ENCODE results near the gene RAB3A. TPM values are rescaled to one million over a fixed set of nuclear protein-coding genes. Genes with fewer than 3 reads are reported as not detected.

RAB3A gene
- total RNA-seq, 1 experiment from 2014 or later, result 1.0 TPM

GRCh38 chr19:18224525-18225354, 20.9 kb upstream of the RAB3A start:
- peak overlapping the region; percentile 88 for H3K27ac ChIP-seq (ENCODE audit: low read length)
- ChIA-PET CTCF (interaction anchor here (1.0 to 1.2 kb wide), 2 partner anchors 16 to 104 kb away, joined by 4 to 5 read pairs; no protein-coding TSS in a partner anchor), POLR2A (interaction anchor here (0.6 kb wide), 1 partner anchor 125 kb away, joined by 4 read pairs; no protein-coding TSS in a partner anchor)
- TF ChIP-seq TCF7L2 (IDR thresholded peaks at IDR 0.05; ENCODE audit: low read depth, low read length), result no peak
- TF ChIP-seq REST (IDR thresholded peaks at IDR 0.05; ENCODE audit: insufficient read depth in 1 of 2, low read depth in 2 of 2, low read length in 1 of 2), result no peak
- no peak for TF ChIP-seq SIN3A (IDR thresholded peaks at IDR 0.05; ENCODE audit: borderline replicate concordance, insufficient read depth, low read depth, low read length)
- TF ChIP-seq CTCF (IDR thresholded peaks at IDR 0.05), result no peak
- TF ChIP-seq POLR2AphosphoS5 (IDR thresholded peaks at IDR 0.05; ENCODE audit: low read depth, low read length), result no peak
- no peaks in the 10 kb centered on the region for H3K36me3 ChIP-seq (ENCODE audit: control insufficient read depth, insufficient read depth, low read length)
- no peaks in the 10 kb centered on the region for H3K9me3 ChIP-seq (ENCODE audit: control insufficient read depth, insufficient read depth, low read depth, low read length)
- peak; percentile 99 for ATAC-seq
- in situ Hi-C loops (cut with HindIII; ENCODE audit: low pct_unique_long_range_greater_than_20kb, low sequenced_read_pairs) (no loop called here), intact Hi-C loops (cut with micrococcal nuclease; ENCODE audit: unreplicated experiment) (no loop called here)
- DNase-seq (ENCODE audit: low read depth, low spot score), result peak; percentile 96
- no peaks in the 10 kb centered on the region for H3K27me3 ChIP-seq (ENCODE audit: control insufficient read depth, insufficient read depth, low read length)
- no TSS peak for BruUV-seq (replicated peaks)
- peak overlapping the region; percentile 57 to 76 for H3K4me3 ChIP-seq (ENCODE audit: low read depth in 2 of 2, low read length in 2 of 2)
- H3K4me1 ChIP-seq (ENCODE audit: control insufficient read depth, insufficient read depth, low read length), result no peaks in the 10 kb centered on the region; the same call in 1 of the 2 replicates

- intact Hi-C loops (cut with micrococcal nuclease; ENCODE audit: unreplicated experiment), result no loop called here
- CTCF ChIA-PET, result interaction anchor here (1.0 to 1.2 kb wide), 2 partner anchors 16 to 105 kb away, joined by 4 to 5 read pairs; no protein-coding TSS in a partner anchor
- no peak for TF ChIP-seq CTCF (IDR thresholded peaks at IDR 0.05)
- no peak for TF ChIP-seq REST (IDR thresholded peaks at IDR 0.05; ENCODE audit: insufficient read depth in 1 of 2, low read depth in 2 of 2, low read length in 1 of 2)
- TF ChIP-seq POLR2AphosphoS5 (IDR thresholded peaks at IDR 0.05; ENCODE audit: low read depth, low read length), result 0 out of 2 replicates have a peak, but pooled peaks have one; percentile 25
- no peak for TF ChIP-seq TCF7L2 (IDR thresholded peaks at IDR 0.05; ENCODE audit: low read depth, low read length)
- no peak for TF ChIP-seq SIN3A (IDR thresholded peaks at IDR 0.05; ENCODE audit: borderline replicate concordance, insufficient read depth, low read depth, low read length)
- ATAC-seq (peak; percentile 50), DNase-seq (ENCODE audit: low read depth, low spot score) (peak; percentile 39)
- Histone ChIP-seq H3K4me3 (ENCODE audit: low read depth in 2 of 2, low read length in 2 of 2) (peak overlapping the region; percentile 57 to 76), H3K9me3 (ENCODE audit: control insufficient read depth, insufficient read depth, low read depth, low read length) (no peaks in the 10 kb centered on the region), H3K4me1 (ENCODE audit: control insufficient read depth, insufficient read depth, low read length) (no peaks in the 10 kb centered on the region; the same call in 1 of the 2 replicates), H3K27ac (ENCODE audit: low read length) (peak overlapping the region; percentile 88), H3K36me3 (ENCODE audit: control insufficient read depth, insufficient read depth, low read length) (no peaks in the 10 kb centered on the region), H3K27me3 (ENCODE audit: control insufficient read depth, insufficient read depth, low read length) (no peaks in the 10 kb centered on the region)
- POLR2A ChIA-PET, result interaction anchor here (0.6 kb wide), 1 partner anchor 124 kb away, joined by 4 read pairs; no protein-coding TSS in a partner anchor
- in situ Hi-C loops (cut with HindIII; ENCODE audit: low pct_unique_long_range_greater_than_20kb, low sequenced_read_pairs), result no loop called here
- no TSS peak for BruUV-seq (replicated peaks)
These were observed 20.1 kb upstream of the RAB3A start for GRCh38 chr19:18223860-18224524.

Measured in Panc1 (cell line).